Heart right ventricle (tissue), 16 donors: Measurements from ENCODE around the gene AP5B1. TPM values are rescaled to one million over a fixed set of nuclear protein-coding genes. Genes with fewer than 3 reads are reported as not detected.

Experiments
- ATAC-seq, 8 donors: fragments of 200-7000 bp; cut with Tn5 transposase; one replicate each; pipeline ENCODE4 v1.9.1; 2020; ENCODE audit warnings: mild to moderate bottlenecking in 8 of 8, moderate library complexity in 8 of 8, moderate number of reproducible peaks in 1 of 8
- DNase-seq, 2 donors: peaks; one replicate each; pipeline ENCODE4 v3.0.0-alpha.2; 2020
- H3K27ac ChIP-seq, 10 donors: fragments of 200-600 bp; sonication (generic) in 2 of 10; one replicate each; pipeline versions ENCODE4 v1.5.0 to v1.8.0; 2020 to 2022; ENCODE audit warnings: mild to moderate bottlenecking in 3 of 10
- H3K27me3 ChIP-seq, 7 donors: fragments of 200-600 bp; one replicate each; pipeline ENCODE4 v1.8.0; 2021 to 2022; ENCODE audit warnings: mild to moderate bottlenecking in 2 of 7
- H3K36me3 ChIP-seq, 9 donors: fragments of 200-600 bp; sonication (generic) in 1 of 9; one replicate each; pipeline versions ENCODE4 v1.5.0 to v1.8.0; 2020 to 2022; ENCODE audit warnings: mild to moderate bottlenecking in 2 of 9
- H3K4me1 ChIP-seq, 9 donors: fragments of 200-600 bp; sonication (generic) in 1 of 9; one replicate each; pipeline versions ENCODE4 v1.5.0 to v1.8.0; 2020 to 2022; ENCODE audit warnings: mild to moderate bottlenecking in 4 of 9
- H3K4me3 ChIP-seq, 10 donors: fragments of 200-600 bp; sonication (generic) in 2 of 10; one replicate each; pipeline versions ENCODE4 v1.5.0 to v1.8.0; 2020 to 2022; ENCODE audit warnings: mild to moderate bottlenecking in 7 of 10, moderate library complexity in 2 of 10
- H3K9me3 ChIP-seq, 11 donors: fragments of 200-600 bp in 10 of 11; sonication (generic) in 2 of 11; one replicate each; pipeline versions ENCODE4 v1.5.0 to v1.8.0; 2013 to 2022; ENCODE audit warnings: mild to moderate bottlenecking in 2 of 11, control low read depth in 1 of 11, moderate library complexity in 1 of 11
- CTCF ChIP-seq, 9 donors: fragments of 200-600 bp; sonication (generic) in 2 of 9; IDR thresholded peaks; one replicate each; pipeline versions ENCODE4 v1.5.0 to v1.8.0; 2021 to 2022; ENCODE audit warnings: antibody characterized with exemption in 9 of 9, mild to moderate bottlenecking in 5 of 9, moderate library complexity in 1 of 9
- WGBS, 2 donors: extraction: QIAGEN DNeasy Blood & Tissue Kit; methylation state at CpG; one replicate each; pipeline ENCODE4 v1.1.7; 2013; ENCODE audit warnings: inconsistent platforms in 1 of 2; 5-methylcytosine and 5-hydroxymethylcytosine counted together
- intact Hi-C, 10 donors: fragments of 100-400 bp; cut with DNase I; formaldehyde crosslinking; loops; one replicate each; pipeline versions ENCODE4 v1.11.1 to v1.14.2; 2022
- polyA plus RNA-seq, 2 donors: library from polyadenylated mRNA; stranded (reverse); fragments of 200-250 nt; gene quantifications; one replicate each; pipeline ENCODE4 v1.2.3, GENCODE V29; 2013
- total RNA-seq, 10 donors: library from RNA; stranded (reverse); fragmentation: NEBNext Ultra II Directional in 3 of 10; extraction: Animal tissue kit (Norgen Biotek cat#: 25700) in 3 of 10; gene quantifications; one replicate each; pipeline versions ENCODE4 v1.2.1 to v1.2.4, GENCODE V29; 2021 to 2023
- donor health status: Arrhythmogenic right ventricular cardiomyopathy.
- donor health status: ischemic (EF 13 %, LVEDD 7.1; RV severe dilation, severe dysfunction).
- donor health status: healthy with polysubstance abuse.
- donor health status: DM: no; HTN: yes; CAD: no.
- donor health status: DM: no; HTN: no; CAD: no.
- donor health status: ischemic (EF 25% LVEDD 6.9; RV normal size, moderate dysfunction).
- donor health status: ischemic (EF 25% LVEDD 5.7; RV mildly dilated, moderate dysfunction).
- donor health status: healthy.
- donor health status: DM: yes; HTN: yes; CAD: no.
- donor health status: Ischemic cardiomyopathy.
- donor health status: ischemic (EF 35%, LVEDD 5.7; RV mildly dilated, moderate dysfunction).
- donor health status: nonischemic (EF 11% LVEDD 7.7; RV severe dilation, severe dysfunction).
- donor health status: DM: yes; HTN: yes; CAD: no.
- donor health status: PGD.
- donor health status: ischemic (EF 29% LVEDD 5.4; RV normal size, mild dysfunction).
- donor health status: nonischemic (EF 23%, LVEDD 6.1; RV moderate dilation, normal function).

Gene AP5B1
- total and polyA plus RNA-seq, 12 donors, result 5.0 to 12.8 (median 6.9) TPM

- Histone ChIP-seq H3K4me1 (peaks cover 0 to 12% (median 0%) of the 10 kb centered on the region in 9 donors), H3K9me3 (no peaks in the 10 kb centered on the region), H3K36me3 (no peaks in the 10 kb centered on the region), H3K27me3 (peaks cover 0 to 66% (median 49%) of the 10 kb centered on the region in 7 donors), H3K27ac (no peak overlapping the region), H3K4me3 (no peak overlapping the region)
- DNase-seq (no peak), ATAC-seq (no peak)
- WGBS, 2 donors, result 89 to 93% methylated on average over 29 of the region's 29 CpGs
- TF ChIP-seq CTCF (IDR thresholded peaks at IDR 0.05), result no peak
- intact Hi-C loops, result no loop called here
Measured at GRCh38 chr11:65793625-65794400, 13.0 kb upstream of the AP5B1 start.

GRCh38 chr11:65793144-65793581 lies 12.4 kb upstream of the AP5B1 start:
- Histone ChIP-seq H3K4me1 (peaks cover 0 to 14% (median 2%) of the 10 kb centered on the region in 9 donors), H3K27ac (no peak overlapping the region), H3K4me3 (no peak overlapping the region), H3K36me3 (no peaks in the 10 kb centered on the region), H3K9me3 (no peaks in the 10 kb centered on the region), H3K27me3 (peaks cover 1 to 66% (median 49%) of the 10 kb centered on the region in 7 donors)
- intact Hi-C loops, result no loop called here
- ATAC-seq, result no peak
- WGBS, 2 donors, result 57 to 77% methylated on average over 16 of the region's 16 CpGs
- DNase-seq, result no peak
- no peak for TF ChIP-seq CTCF (IDR thresholded peaks at IDR 0.05)

GRCh38 chr11:65792456-65792855 lies 11.7 kb upstream of the AP5B1 start:
- WGBS, 2 donors, result 86 to 89% methylated on average over 16 of the region's 16 CpGs
- TF ChIP-seq CTCF (IDR thresholded peaks at IDR 0.05), result no peak
- Histone ChIP-seq H3K27ac (no peak overlapping the region), H3K4me1 (peaks cover 3 to 21% (median 9%) of the 10 kb centered on the region in 9 donors), H3K9me3 (no peaks in the 10 kb centered on the region), H3K27me3 (peaks cover 8 to 66% (median 49%) of the 10 kb centered on the region in 7 donors), H3K36me3 (no peaks in the 10 kb centered on the region), H3K4me3 (no peak overlapping the region)
- intact Hi-C loops, result no loop called here
- no peak for ATAC-seq
- DNase-seq, result no peak

- peak overlapping the region in 1 of 10 donors; percentile 36 for H3K27ac ChIP-seq
- TF ChIP-seq CTCF (IDR thresholded peaks at IDR 0.05), result no peak
- H3K27me3 ChIP-seq, result peaks cover 14 to 65% (median 48%) of the 10 kb centered on the region in 7 donors
Measured at GRCh38 chr11:65791719-65792213, 11.0 kb upstream of the AP5B1 start.

More at GRCh38 chr11:65791719-65792213, 11.0 kb upstream of the AP5B1 start:
- Histone ChIP-seq H3K9me3 (no peaks in the 10 kb centered on the region), H3K4me1 (peaks cover 3 to 26% (median 13%) of the 10 kb centered on the region in 9 donors), H3K36me3 (no peaks in the 10 kb centered on the region), H3K4me3 (no peak overlapping the region)
- ATAC-seq (peak in 1 of 8 donors; percentile 15), DNase-seq (no peak)
- 84 to 87% methylated on average over 13 of the region's 13 CpGs for WGBS, 2 donors
- intact Hi-C loops, result no loop called here
